ENCODE measurements around the gene ZFP3. TPM values are rescaled to one million over a fixed set of nuclear protein-coding genes. Genes with fewer than 3 reads are reported as not detected.
"Not testable (repeated sequence)": the region's sequence is repeated elsewhere in the genome, so short reads cannot be mapped to it uniquely, and the experiment has no call there.

The ZFP3 gene
- total RNA-seq, 2 experiments from 2014 or later, result 2.9 to 3.4 TPM

- H3K27ac Mint-ChIP-seq; CTCF ChIA-PET; POLR2A ChIA-PET; H3K4me1 Mint-ChIP-seq; H3K27me3 Mint-ChIP-seq; H3K9me3 Mint-ChIP-seq; H3K36me3 Mint-ChIP-seq (ENCODE audit: low read depth); DNase-seq; H3K4me3 Mint-ChIP-seq: not testable (repeated sequence)
Measured at GRCh38 chr17:5130687-5131086, 52.4 kb downstream of the ZFP3 start.

- Mint-ChIP-seq H3K9me3 (no peaks in the 10 kb centered on the region), H3K4me1 (no peaks in the 10 kb centered on the region), H3K4me3 (no peak overlapping the region), H3K27me3 (peaks cover 3% of the 10 kb centered on the region), H3K27ac (no peak overlapping the region), H3K36me3 (ENCODE audit: low read depth) (no peaks in the 10 kb centered on the region)
- POLR2A ChIA-PET, result no interaction called here
- CTCF ChIA-PET, result no interaction called here
- DNase-seq, result peak; percentile 6
Measured at GRCh38 chr17:5131146-5131715, 53.0 kb downstream of the ZFP3 start.

GRCh38 chr17:5131799-5132502, 53.7 kb downstream of the ZFP3 start:
- CTCF ChIA-PET; H3K9me3 Mint-ChIP-seq; H3K27ac Mint-ChIP-seq; POLR2A ChIA-PET; H3K36me3 Mint-ChIP-seq (ENCODE audit: low read depth); H3K4me3 Mint-ChIP-seq; H3K4me1 Mint-ChIP-seq; H3K27me3 Mint-ChIP-seq: not testable (repeated sequence)
- DNase-seq, result peak; percentile 12

- CTCF ChIA-PET; H3K27me3 Mint-ChIP-seq; POLR2A ChIA-PET; H3K9me3 Mint-ChIP-seq; H3K4me1 Mint-ChIP-seq; H3K36me3 Mint-ChIP-seq (ENCODE audit: low read depth); H3K4me3 Mint-ChIP-seq; H3K27ac Mint-ChIP-seq: not testable (repeated sequence)
- DNase-seq, result peak; percentile 14
Measured at GRCh38 chr17:5132503-5133225, 54.4 kb downstream of the ZFP3 start.

GRCh38 chr17:5133311-5133710, 55.0 kb downstream of the ZFP3 start:
- no peaks in the 10 kb centered on the region for H3K36me3 Mint-ChIP-seq (ENCODE audit: low read depth)
- peaks cover 3% of the 10 kb centered on the region for H3K27me3 Mint-ChIP-seq
- DNase-seq, result no peak
- POLR2A ChIA-PET, result no interaction called here
- H3K4me1 Mint-ChIP-seq, result no peaks in the 10 kb centered on the region
- H3K9me3 Mint-ChIP-seq, result no peaks in the 10 kb centered on the region
- no peak overlapping the region for H3K27ac Mint-ChIP-seq
- CTCF ChIA-PET, result interaction anchor here (0.6 kb wide), 1 partner anchor 81 kb away, joined by 3 read pairs; no protein-coding TSS in a partner anchor
- no peak overlapping the region for H3K4me3 Mint-ChIP-seq

GRCh38 chr17:5133961-5134360, 55.7 kb downstream of the ZFP3 start:
- not testable (repeated sequence) for H3K27ac Mint-ChIP-seq, DNase-seq

GRCh38 chr17:5134571-5134970, 56.3 kb downstream of the ZFP3 start:
- H3K9me3 Mint-ChIP-seq; POLR2A ChIA-PET; H3K36me3 Mint-ChIP-seq (ENCODE audit: low read depth); DNase-seq; H3K27me3 Mint-ChIP-seq; H3K4me1 Mint-ChIP-seq; H3K4me3 Mint-ChIP-seq; CTCF ChIA-PET; H3K27ac Mint-ChIP-seq: not testable (repeated sequence)

More at GRCh38 chr17:5133961-5134360, 55.7 kb downstream of the ZFP3 start:
- H3K4me3 Mint-ChIP-seq; H3K27me3 Mint-ChIP-seq; POLR2A ChIA-PET; CTCF ChIA-PET; H3K36me3 Mint-ChIP-seq (ENCODE audit: low read depth); H3K9me3 Mint-ChIP-seq; H3K4me1 Mint-ChIP-seq: not testable (repeated sequence)

- H3K4me3 Mint-ChIP-seq; CTCF ChIA-PET; H3K36me3 Mint-ChIP-seq (ENCODE audit: low read depth); POLR2A ChIA-PET; DNase-seq; H3K4me1 Mint-ChIP-seq; H3K9me3 Mint-ChIP-seq; H3K27me3 Mint-ChIP-seq; H3K27ac Mint-ChIP-seq: not testable (repeated sequence)
Measured at GRCh38 chr17:5135131-5135712, 57.0 kb downstream of the ZFP3 start.

GRCh38 chr17:5135726-5136579, 57.7 kb downstream of the ZFP3 start:
- no peak for DNase-seq
- Mint-ChIP-seq H3K9me3 (no peaks in the 10 kb centered on the region), H3K27me3 (peaks cover 3% of the 10 kb centered on the region), H3K4me3 (no peak overlapping the region), H3K4me1 (no peaks in the 10 kb centered on the region), H3K27ac (no peak overlapping the region), H3K36me3 (ENCODE audit: low read depth) (no peaks in the 10 kb centered on the region)
- ChIA-PET CTCF (no interaction called here), POLR2A (no interaction called here)

GRCh38 chr17:5136580-5137412, 58.5 kb downstream of the ZFP3 start:
- H3K27ac Mint-ChIP-seq; H3K4me1 Mint-ChIP-seq; H3K27me3 Mint-ChIP-seq; H3K4me3 Mint-ChIP-seq; H3K36me3 Mint-ChIP-seq (ENCODE audit: low read depth); CTCF ChIA-PET; H3K9me3 Mint-ChIP-seq; DNase-seq; POLR2A ChIA-PET: not testable (repeated sequence)

- H3K9me3 Mint-ChIP-seq; POLR2A ChIA-PET; H3K27ac Mint-ChIP-seq; CTCF ChIA-PET; H3K4me1 Mint-ChIP-seq; DNase-seq; H3K36me3 Mint-ChIP-seq (ENCODE audit: low read depth); H3K4me3 Mint-ChIP-seq; H3K27me3 Mint-ChIP-seq: not testable (repeated sequence)
Measured at GRCh38 chr17:5137511-5138197, 59.4 kb downstream of the ZFP3 start.

- H3K36me3 Mint-ChIP-seq (ENCODE audit: low read depth); H3K27me3 Mint-ChIP-seq; POLR2A ChIA-PET; H3K27ac Mint-ChIP-seq; H3K9me3 Mint-ChIP-seq; H3K4me1 Mint-ChIP-seq; DNase-seq; CTCF ChIA-PET; H3K4me3 Mint-ChIP-seq: not testable (repeated sequence)
Measured at GRCh38 chr17:5138198-5138544, 59.9 kb downstream of the ZFP3 start.
